ENCODE results near the gene MACROD1. TPM values are rescaled to one million over a fixed set of nuclear protein-coding genes. Genes with fewer than 3 reads are reported as not detected.

MACROD1 gene
- total RNA-seq, 2 experiments from 2014 or later: 6.0 to 6.3 TPM

DNA sequence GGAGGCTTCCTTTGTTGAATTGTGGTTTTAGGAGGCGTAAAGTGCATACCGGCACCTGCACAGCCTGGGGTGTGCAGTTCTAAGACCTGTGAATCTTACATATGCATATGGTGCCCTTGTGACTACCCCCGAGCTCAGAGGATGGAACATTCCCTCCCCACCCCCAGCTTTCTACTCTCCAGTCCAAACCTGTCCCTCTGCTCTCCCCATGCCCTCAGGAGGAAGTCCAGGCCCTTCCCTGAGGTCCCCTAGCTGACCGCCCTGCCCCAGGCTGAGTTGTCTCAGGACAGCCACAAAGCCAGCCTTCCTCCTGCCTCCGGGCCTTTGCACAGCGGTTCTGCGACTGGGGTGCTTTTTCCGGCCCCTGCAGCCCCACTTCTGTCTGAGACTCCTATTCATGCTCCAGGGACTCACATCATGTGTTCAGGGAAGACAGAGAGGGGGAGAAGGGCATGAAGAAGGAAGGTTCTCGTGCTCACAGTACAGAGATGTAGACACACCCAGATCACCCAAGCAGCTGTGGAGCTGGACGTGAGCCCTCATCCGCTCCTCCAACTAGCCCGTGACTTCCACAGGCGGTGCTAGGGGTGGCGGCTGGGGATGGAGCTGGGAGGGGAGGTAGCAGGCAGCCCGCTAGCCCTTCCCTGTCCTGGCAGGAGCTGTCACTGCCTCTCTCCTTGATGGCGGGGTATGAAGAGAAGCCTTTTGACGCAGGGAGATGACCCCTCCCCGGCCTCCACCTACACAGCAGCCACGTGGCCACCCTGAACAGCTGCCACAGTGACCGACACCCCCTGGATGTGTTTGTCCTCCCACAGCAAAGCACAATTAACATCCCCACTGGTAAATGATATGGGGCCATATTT, 79.4 kb downstream of the MACROD1 start:
- H3K27me3 Mint-ChIP-seq: no peaks in the 10 kb centered on the region
- Histone ChIP-seq H3K9me3 (ENCODE audit: control insufficient read depth in 1 of 2, insufficient read depth in 1 of 2, low read length in 2 of 2) (no peaks in the 10 kb centered on the region), H3K4me1 (ENCODE audit: insufficient read depth, low read length) (peaks cover 3% of the 10 kb centered on the region), H3K4me3 (ENCODE audit: low read length) (no peak overlapping the region), H3K27me3 (ENCODE audit: control insufficient read depth in 1 of 2, insufficient read depth in 2 of 2, low read length in 2 of 2) (no peaks in the 10 kb centered on the region), H3K36me3 (ENCODE audit: insufficient read depth, low read length) (no peaks in the 10 kb centered on the region), H3K27ac (ENCODE audit: low read depth in 1 of 2, low read length in 2 of 2) (no peak overlapping the region)
- no peak for DNase-seq
- H3K36me3 Mint-ChIP-seq (ENCODE audit: low read depth): no peaks in the 10 kb centered on the region
- no peaks in the 10 kb centered on the region for H3K4me1 Mint-ChIP-seq (ENCODE audit: low read depth)
- ATAC-seq (ENCODE audit: poor library complexity): no peak
- ChIA-PET POLR2A (no interaction called here), CTCF (no interaction called here)
- no peaks in the 10 kb centered on the region for H3K9me3 Mint-ChIP-seq
- TF ChIP-seq, protein P1, sequence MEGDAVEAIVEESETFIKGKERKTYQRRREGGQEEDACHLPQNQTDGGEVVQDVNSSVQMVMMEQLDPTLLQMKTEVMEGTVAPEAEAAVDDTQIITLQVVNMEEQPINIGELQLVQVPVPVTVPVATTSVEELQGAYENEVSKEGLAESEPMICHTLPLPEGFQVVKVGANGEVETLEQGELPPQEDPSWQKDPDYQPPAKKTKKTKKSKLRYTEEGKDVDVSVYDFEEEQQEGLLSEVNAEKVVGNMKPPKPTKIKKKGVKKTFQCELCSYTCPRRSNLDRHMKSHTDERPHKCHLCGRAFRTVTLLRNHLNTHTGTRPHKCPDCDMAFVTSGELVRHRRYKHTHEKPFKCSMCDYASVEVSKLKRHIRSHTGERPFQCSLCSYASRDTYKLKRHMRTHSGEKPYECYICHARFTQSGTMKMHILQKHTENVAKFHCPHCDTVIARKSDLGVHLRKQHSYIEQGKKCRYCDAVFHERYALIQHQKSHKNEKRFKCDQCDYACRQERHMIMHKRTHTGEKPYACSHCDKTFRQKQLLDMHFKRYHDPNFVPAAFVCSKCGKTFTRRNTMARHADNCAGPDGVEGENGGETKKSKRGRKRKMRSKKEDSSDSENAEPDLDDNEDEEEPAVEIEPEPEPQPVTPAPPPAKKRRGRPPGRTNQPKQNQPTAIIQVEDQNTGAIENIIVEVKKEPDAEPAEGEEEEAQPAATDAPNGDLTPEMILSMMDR (IDR thresholded peaks at IDR 0.05): no peak
- no peak overlapping the region for H3K4me3 Mint-ChIP-seq
- H3K27ac Mint-ChIP-seq: no peak overlapping the region
- intact Hi-C loops (cut with DNase I, micrococcal nuclease): no loop called here

DNA sequence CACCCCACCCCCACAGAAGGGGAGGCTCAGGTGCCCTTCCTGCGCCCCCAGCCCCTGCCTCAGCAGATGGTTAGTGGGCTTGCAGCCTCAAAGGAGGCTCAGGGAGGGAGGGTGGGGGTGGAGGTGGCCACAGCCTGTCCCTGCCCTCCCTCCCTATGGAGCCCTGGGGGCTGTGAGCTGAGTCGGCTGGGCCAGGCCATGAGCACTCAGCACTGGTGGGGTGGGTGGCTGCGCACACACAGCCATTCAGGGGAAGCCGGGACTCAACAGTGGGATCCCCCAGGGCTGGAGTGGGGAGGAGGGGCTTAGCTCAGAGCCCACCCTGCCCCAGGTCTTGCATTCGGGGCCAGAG, 80.0 kb downstream of the MACROD1 start:
- intact Hi-C loops (cut with DNase I, micrococcal nuclease): no loop called here
- H3K27ac Mint-ChIP-seq: no peak overlapping the region
- Histone ChIP-seq H3K9me3 (ENCODE audit: control insufficient read depth in 1 of 2, insufficient read depth in 1 of 2, low read length in 2 of 2) (no peaks in the 10 kb centered on the region), H3K36me3 (ENCODE audit: insufficient read depth, low read length) (no peaks in the 10 kb centered on the region), H3K4me3 (ENCODE audit: low read length) (no peak overlapping the region), H3K4me1 (ENCODE audit: insufficient read depth, low read length) (peaks cover 3% of the 10 kb centered on the region), H3K27me3 (ENCODE audit: control insufficient read depth in 1 of 2, insufficient read depth in 2 of 2, low read length in 2 of 2) (no peaks in the 10 kb centered on the region), H3K27ac (ENCODE audit: low read depth in 1 of 2, low read length in 2 of 2) (no peak overlapping the region)
- H3K36me3 Mint-ChIP-seq (ENCODE audit: low read depth): no peaks in the 10 kb centered on the region
- ATAC-seq (ENCODE audit: poor library complexity) (no peak), DNase-seq (no peak)
- TF ChIP-seq, protein P1 (IDR thresholded peaks at IDR 0.05): no peak
- ChIA-PET CTCF (no interaction called here), POLR2A (no interaction called here)
- no peaks in the 10 kb centered on the region for H3K4me1 Mint-ChIP-seq (ENCODE audit: low read depth)
- no peaks in the 10 kb centered on the region for H3K27me3 Mint-ChIP-seq
- no peaks in the 10 kb centered on the region for H3K9me3 Mint-ChIP-seq
- H3K4me3 Mint-ChIP-seq: no peak overlapping the region

DNA sequence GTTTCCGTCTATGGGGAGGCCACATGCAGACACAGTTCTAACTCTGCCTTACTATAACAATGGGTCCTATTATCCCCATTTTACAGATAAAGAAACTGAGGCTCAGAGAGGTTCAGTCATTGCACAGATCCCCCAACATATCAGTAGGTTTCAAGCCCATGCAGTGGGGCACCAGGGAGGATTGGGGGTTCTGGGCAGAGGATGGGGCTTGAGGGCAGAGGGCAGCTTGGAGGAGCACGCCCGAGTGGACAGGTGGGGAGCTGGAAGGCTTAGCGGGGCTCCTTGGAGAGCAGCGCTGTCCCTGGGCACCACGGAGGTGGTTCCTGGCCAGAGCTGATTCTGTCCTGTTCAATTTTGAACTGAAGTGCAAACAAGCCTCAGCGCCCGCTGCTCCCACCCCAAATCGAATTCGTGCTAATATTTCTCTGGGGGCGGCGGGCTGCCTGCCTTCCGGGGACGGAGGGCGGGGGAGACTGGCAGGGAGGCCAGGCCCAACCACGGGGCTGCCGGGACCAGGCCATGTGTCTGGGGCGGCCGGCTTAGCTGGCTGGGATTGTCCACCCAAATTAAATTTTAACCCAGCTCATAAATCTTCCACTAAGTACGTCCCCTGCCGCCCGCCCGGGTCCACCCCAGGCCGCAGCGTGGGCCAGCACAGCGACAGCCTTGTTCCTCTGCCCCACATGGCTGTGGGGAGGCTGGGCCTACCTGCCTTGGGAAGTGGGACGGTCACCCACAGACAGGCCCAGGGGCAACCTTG, 80.8 kb downstream of the MACROD1 start:
- H3K9me3 ChIP-seq (ENCODE audit: control insufficient read depth in 1 of 2, insufficient read depth in 1 of 2, low read length in 2 of 2): no peaks in the 10 kb centered on the region
- intact Hi-C loops (cut with DNase I, micrococcal nuclease): no loop called here
- no peaks in the 10 kb centered on the region for H3K4me1 ChIP-seq (ENCODE audit: insufficient read depth, low read length)
- ChIA-PET CTCF (no interaction called here), POLR2A (no interaction called here)
- Mint-ChIP-seq H3K27ac (no peak overlapping the region), H3K9me3 (no peaks in the 10 kb centered on the region), H3K36me3 (ENCODE audit: low read depth) (no peaks in the 10 kb centered on the region), H3K27me3 (no peaks in the 10 kb centered on the region), H3K4me3 (no peak overlapping the region), H3K4me1 (ENCODE audit: low read depth) (no peaks in the 10 kb centered on the region)
- no peaks in the 10 kb centered on the region for H3K27me3 ChIP-seq (ENCODE audit: control insufficient read depth in 1 of 2, insufficient read depth in 2 of 2, low read length in 2 of 2)
- no peak overlapping the region for H3K4me3 ChIP-seq (ENCODE audit: low read length)
- no peak for DNase-seq
- no peak for ATAC-seq (ENCODE audit: poor library complexity)
- no peaks in the 10 kb centered on the region for H3K36me3 ChIP-seq (ENCODE audit: insufficient read depth, low read length)
- no peak overlapping the region for H3K27ac ChIP-seq (ENCODE audit: low read depth in 1 of 2, low read length in 2 of 2)
- TF ChIP-seq, protein P1 (IDR thresholded peaks at IDR 0.05): no peak
